Sigmoid colon (tissue), 3 donors: ENCODE results near the gene LAMA4.

Experiments used
- POLR2A ChIP-seq, 2 donors: fragments of 450-650 bp; IDR thresholded peaks; one replicate each; pipeline ENCODE4 v1.6.1; 2016; ENCODE audit warnings: antibody characterized with exemption in 2 of 2, mild to moderate bottlenecking in 2 of 2, moderate library complexity in 2 of 2
- TF ChIP-seq, protein P1 (sequence below), 4 experiments: fragments of 450-650 bp in 3 of 4; fragments of 200-600 bp in 1 of 4; IDR thresholded peaks; one replicate each; pipeline ENCODE4 v1.5.1; 2016 to 2019; ENCODE audit warnings: antibody characterized with exemption in 4 of 4, mild to moderate bottlenecking in 3 of 4, moderate library complexity in 2 of 4

DNA sequence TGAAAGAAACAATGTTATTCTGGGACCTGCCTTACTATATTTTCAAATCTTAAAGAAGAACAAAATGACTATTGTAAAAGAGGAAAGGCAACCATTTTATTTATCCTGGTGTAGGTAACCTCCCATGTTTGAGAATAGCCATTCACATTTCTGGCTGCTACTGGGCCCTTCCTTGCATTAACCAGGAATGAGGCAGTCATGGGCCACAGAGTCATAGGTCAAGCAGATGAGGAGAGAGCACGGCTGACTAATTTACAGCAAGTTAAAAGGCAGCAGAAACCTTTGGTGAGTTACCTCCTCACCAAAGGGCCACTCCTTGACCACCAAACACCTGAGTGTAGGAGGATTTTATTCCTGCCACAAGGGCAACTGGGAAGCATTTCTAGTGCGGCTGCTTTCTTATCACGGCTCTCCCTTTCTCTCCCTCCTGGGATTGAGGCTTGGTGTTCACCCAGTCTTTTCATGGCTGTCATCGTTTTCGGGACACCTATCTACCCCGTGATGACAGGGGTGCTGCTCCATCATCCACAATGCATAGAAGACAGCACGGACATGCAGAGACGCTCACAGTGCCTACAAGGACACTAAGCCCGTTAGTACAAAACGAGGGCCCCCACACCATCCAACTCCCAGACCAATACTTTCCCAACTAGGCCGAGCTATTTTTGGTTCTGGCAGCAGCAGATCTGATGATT, 4.4 kb upstream of the LAMA4 start:
- no peak for TF ChIP-seq POLR2A (IDR thresholded peaks at IDR 0.05)
- TF ChIP-seq, protein P1, sequence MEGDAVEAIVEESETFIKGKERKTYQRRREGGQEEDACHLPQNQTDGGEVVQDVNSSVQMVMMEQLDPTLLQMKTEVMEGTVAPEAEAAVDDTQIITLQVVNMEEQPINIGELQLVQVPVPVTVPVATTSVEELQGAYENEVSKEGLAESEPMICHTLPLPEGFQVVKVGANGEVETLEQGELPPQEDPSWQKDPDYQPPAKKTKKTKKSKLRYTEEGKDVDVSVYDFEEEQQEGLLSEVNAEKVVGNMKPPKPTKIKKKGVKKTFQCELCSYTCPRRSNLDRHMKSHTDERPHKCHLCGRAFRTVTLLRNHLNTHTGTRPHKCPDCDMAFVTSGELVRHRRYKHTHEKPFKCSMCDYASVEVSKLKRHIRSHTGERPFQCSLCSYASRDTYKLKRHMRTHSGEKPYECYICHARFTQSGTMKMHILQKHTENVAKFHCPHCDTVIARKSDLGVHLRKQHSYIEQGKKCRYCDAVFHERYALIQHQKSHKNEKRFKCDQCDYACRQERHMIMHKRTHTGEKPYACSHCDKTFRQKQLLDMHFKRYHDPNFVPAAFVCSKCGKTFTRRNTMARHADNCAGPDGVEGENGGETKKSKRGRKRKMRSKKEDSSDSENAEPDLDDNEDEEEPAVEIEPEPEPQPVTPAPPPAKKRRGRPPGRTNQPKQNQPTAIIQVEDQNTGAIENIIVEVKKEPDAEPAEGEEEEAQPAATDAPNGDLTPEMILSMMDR (IDR thresholded peaks at IDR 0.05), result no peak
